Measurements from ENCODE around the gene AMACR. TPM values are rescaled to one million over a fixed set of nuclear protein-coding genes. Genes with fewer than 3 reads are reported as not detected.

Gene AMACR
- total RNA-seq, 1 donor from 2014 or later, result 9.0 TPM

DNA sequence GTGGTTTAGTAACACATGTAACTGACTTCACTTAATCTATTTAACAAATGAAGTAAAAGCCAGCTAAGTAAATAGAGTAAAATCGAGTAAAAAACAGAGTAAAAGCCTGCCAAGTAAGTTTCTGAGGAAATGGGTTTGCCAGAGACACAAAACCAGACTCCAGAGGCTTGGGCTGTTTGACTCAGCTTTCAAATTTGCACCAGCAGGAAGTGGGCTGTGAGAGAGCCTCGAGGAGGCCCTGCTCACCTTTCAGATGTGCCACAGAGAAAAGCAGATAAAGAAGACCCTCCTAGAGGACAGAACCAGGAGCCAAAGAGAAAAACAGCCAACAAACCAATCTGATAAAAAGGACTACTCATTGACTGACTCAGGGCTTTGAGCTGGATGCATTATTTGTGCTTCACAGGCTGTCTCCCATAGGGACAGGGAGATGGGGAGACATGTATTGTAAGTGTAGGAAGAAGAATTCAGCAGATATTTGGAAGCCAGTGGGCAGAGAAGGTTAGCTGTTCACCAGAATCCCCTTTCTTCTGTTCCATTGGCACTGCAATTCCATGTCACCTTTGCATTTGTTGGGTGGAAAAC, 14.4 kb upstream of the AMACR start:
- Mint-ChIP-seq H3K9me3 (ENCODE audit: unreplicated experiment) (peaks cover 2% of the 10 kb centered on the region), H3K27ac (ENCODE audit: unreplicated experiment) (no peak overlapping the region), H3K27me3 (ENCODE audit: unreplicated experiment) (peaks cover 3% of the 10 kb centered on the region), H3K36me3 (ENCODE audit: unreplicated experiment) (no peaks in the 10 kb centered on the region), H3K4me3 (ENCODE audit: unreplicated experiment) (no peak overlapping the region), H3K4me1 (ENCODE audit: low read depth, unreplicated experiment) (peaks cover 11% of the 10 kb centered on the region)
- TF ChIP-seq, protein P1, sequence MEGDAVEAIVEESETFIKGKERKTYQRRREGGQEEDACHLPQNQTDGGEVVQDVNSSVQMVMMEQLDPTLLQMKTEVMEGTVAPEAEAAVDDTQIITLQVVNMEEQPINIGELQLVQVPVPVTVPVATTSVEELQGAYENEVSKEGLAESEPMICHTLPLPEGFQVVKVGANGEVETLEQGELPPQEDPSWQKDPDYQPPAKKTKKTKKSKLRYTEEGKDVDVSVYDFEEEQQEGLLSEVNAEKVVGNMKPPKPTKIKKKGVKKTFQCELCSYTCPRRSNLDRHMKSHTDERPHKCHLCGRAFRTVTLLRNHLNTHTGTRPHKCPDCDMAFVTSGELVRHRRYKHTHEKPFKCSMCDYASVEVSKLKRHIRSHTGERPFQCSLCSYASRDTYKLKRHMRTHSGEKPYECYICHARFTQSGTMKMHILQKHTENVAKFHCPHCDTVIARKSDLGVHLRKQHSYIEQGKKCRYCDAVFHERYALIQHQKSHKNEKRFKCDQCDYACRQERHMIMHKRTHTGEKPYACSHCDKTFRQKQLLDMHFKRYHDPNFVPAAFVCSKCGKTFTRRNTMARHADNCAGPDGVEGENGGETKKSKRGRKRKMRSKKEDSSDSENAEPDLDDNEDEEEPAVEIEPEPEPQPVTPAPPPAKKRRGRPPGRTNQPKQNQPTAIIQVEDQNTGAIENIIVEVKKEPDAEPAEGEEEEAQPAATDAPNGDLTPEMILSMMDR (IDR thresholded peaks at IDR 0.05; ENCODE audit: partially characterized antibody, unreplicated experiment), result no peak
- DNase-seq, result no peak

DNA sequence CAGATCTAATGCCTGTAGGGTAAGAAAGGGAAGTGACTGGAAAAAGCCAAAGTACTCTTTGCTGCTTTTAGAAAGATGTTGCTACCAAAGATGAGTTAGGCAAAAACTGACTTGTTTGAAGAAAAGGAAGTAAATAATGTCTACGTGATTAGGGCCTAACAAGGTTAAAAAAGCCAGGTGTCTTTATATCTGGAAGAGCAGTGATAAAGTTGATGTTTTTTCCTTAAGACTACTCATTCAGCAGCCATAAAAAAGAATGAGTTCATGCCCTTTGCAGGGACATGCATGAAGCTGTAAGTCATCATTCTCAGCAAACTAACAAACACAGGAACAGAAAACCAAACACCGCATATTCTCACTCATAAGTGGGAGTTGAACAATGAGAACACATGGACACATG, 13.5 kb upstream of the AMACR start:
- TF ChIP-seq, protein P1 (IDR thresholded peaks at IDR 0.05; ENCODE audit: partially characterized antibody, unreplicated experiment), result no peak
- Mint-ChIP-seq H3K4me1 (ENCODE audit: low read depth, unreplicated experiment) (peaks cover 11% of the 10 kb centered on the region), H3K9me3 (ENCODE audit: unreplicated experiment) (peaks cover 2% of the 10 kb centered on the region), H3K27me3 (ENCODE audit: unreplicated experiment) (peaks cover 3% of the 10 kb centered on the region), H3K4me3 (ENCODE audit: unreplicated experiment) (no peak overlapping the region), H3K27ac (ENCODE audit: unreplicated experiment) (no peak overlapping the region), H3K36me3 (ENCODE audit: unreplicated experiment) (no peaks in the 10 kb centered on the region)
- DNase-seq, result no peak

DNA sequence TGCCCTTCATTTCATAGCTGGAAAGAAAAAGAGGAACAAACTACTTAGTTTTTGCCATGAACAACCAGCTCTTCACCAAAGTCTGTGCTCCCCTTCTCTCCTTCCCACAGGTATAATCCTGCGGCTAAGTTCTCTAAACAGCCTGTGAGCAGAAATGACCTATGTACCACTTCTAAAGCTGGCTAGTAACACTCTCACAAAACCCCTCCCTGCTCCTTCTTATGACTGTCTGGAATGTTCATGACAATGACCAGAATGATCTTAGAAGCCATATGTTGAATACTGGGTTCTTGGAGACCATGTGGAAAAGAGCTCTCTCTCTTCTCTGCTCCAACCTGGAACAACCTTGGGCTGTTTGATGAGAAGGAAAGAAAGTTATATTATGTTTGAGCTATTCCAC, 12.9 kb upstream of the AMACR start:
- no peak overlapping the region for H3K27ac Mint-ChIP-seq (ENCODE audit: unreplicated experiment)
- TF ChIP-seq, protein P1 (IDR thresholded peaks at IDR 0.05; ENCODE audit: partially characterized antibody, unreplicated experiment), result no peak
- H3K36me3 Mint-ChIP-seq (ENCODE audit: unreplicated experiment), result no peaks in the 10 kb centered on the region
- DNase-seq, result no peak
- peaks cover 6% of the 10 kb centered on the region for H3K4me1 Mint-ChIP-seq (ENCODE audit: low read depth, unreplicated experiment)
- peaks cover 2% of the 10 kb centered on the region for H3K9me3 Mint-ChIP-seq (ENCODE audit: unreplicated experiment)
- no peaks in the 10 kb centered on the region for H3K27me3 Mint-ChIP-seq (ENCODE audit: unreplicated experiment)
- H3K4me3 Mint-ChIP-seq (ENCODE audit: unreplicated experiment), result no peak overlapping the region

DNA sequence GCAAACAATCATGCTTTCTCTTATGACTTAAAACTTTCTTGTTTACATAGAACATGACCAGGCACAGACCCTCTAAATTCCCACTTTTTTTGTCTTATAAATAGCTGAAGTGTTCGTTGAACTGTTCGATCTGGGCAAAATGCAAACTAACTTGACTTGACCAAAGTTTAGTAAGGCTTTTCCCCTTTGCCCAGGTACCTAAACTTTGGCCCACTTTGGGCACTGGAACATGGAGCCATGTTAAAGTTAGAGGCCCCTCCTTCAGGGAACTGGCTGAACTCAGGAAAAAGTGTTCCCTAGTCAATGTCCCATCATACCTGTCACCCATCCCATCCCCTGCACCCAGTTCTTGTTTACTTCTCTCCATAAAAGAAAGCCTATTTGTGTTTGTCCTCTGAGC, 9.4 kb upstream of the AMACR start:
- Mint-ChIP-seq H3K27me3 (ENCODE audit: unreplicated experiment) (no peaks in the 10 kb centered on the region), H3K27ac (ENCODE audit: unreplicated experiment) (no peak overlapping the region), H3K36me3 (ENCODE audit: unreplicated experiment) (no peaks in the 10 kb centered on the region), H3K4me3 (ENCODE audit: unreplicated experiment) (no peak overlapping the region), H3K9me3 (ENCODE audit: unreplicated experiment) (peaks cover 2% of the 10 kb centered on the region), H3K4me1 (ENCODE audit: low read depth, unreplicated experiment) (no peaks in the 10 kb centered on the region)
- DNase-seq, result no peak
- TF ChIP-seq, protein P1 (IDR thresholded peaks at IDR 0.05; ENCODE audit: partially characterized antibody, unreplicated experiment), result no peak

DNA sequence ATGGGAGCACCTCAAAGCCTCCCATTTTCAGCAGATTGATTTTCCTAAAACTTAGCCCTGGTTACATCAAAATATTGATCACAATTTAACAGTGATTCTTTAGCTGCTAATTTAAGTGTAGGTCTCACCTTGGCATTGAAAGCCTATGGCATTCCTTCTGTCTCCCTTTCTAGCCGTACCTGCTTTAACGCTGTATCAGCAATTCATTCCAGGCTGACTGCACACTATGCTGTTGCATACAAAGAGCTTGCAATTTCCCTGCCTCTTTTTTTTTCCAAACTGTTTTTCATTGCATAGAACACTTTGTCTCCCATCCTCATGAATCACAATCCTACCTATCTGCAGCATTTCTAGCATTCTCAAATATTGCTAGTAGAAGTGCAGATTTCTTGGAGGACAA, 8.9 kb upstream of the AMACR start:
- H3K36me3 Mint-ChIP-seq (ENCODE audit: unreplicated experiment), result no peaks in the 10 kb centered on the region

More for the DNA sequence above, 8.9 kb upstream of the AMACR start:
- TF ChIP-seq, protein P1 (IDR thresholded peaks at IDR 0.05; ENCODE audit: partially characterized antibody, unreplicated experiment), result no peak
- Mint-ChIP-seq H3K27me3 (ENCODE audit: unreplicated experiment) (no peaks in the 10 kb centered on the region), H3K4me3 (ENCODE audit: unreplicated experiment) (no peak overlapping the region), H3K27ac (ENCODE audit: unreplicated experiment) (no peak overlapping the region), H3K4me1 (ENCODE audit: low read depth, unreplicated experiment) (no peaks in the 10 kb centered on the region), H3K9me3 (ENCODE audit: unreplicated experiment) (peaks cover 2% of the 10 kb centered on the region)
- no peak for DNase-seq

Measured in glutamatergic neuron (in vitro differentiated cells).